Kidney (tissue), 14 donors: Measurements from ENCODE around the gene NUMBL. TPM values are rescaled to one million over a fixed set of nuclear protein-coding genes. Genes with fewer than 3 reads are reported as not detected.

ENCODE experiments used
- DNase-seq, 5 donors: peaks; one replicate each; pipeline ENCODE4 v3.0.0-alpha.2; 2013 to 2020
- FAIRE-seq: peaks from 2 replicates; lab custom pipeline; 2012; peaks lifted over from hg19 to GRCh38; lab: Jason Lieb, UNC
- H3K27ac ChIP-seq, 2 donors: one replicate each; pipeline ENCODE4 v1.7.0; 2013; ENCODE audit warnings: low read depth in 2 of 2, low read length in 2 of 2, inconsistent platforms in 1 of 2
- H3K27me3 ChIP-seq: one replicate; pipeline ENCODE4 v1.7.1; 2013; ENCODE audit warnings: low read length, inconsistent platforms; ENCODE audit not compliant: control insufficient read depth, insufficient read depth
- H3K36me3 ChIP-seq, 3 donors: one replicate each; pipeline versions ENCODE4 v1.7.0 to v1.7.1; 2013; ENCODE audit warnings: low read length in 3 of 3, control low read depth in 1 of 3, inconsistent platforms in 1 of 3; ENCODE audit not compliant: insufficient read depth in 3 of 3, control insufficient read depth in 2 of 3
- H3K4me1 ChIP-seq, 3 donors: one replicate each; pipeline versions ENCODE4 v1.7.0 to v1.7.1; 2013; ENCODE audit warnings: low read length in 3 of 3, inconsistent platforms in 1 of 3, low read depth in 1 of 3; ENCODE audit not compliant: control insufficient read depth in 2 of 3, insufficient read depth in 2 of 3
- H3K4me3 ChIP-seq, 3 donors: one replicate each; pipeline versions ENCODE4 v1.7.0 to v1.8.1; 2013; ENCODE audit warnings: low read length in 3 of 3, control low read depth in 1 of 3, inconsistent platforms in 1 of 3
- H3K9ac ChIP-seq, 3 donors: one replicate each; pipeline versions ENCODE4 v1.7.0 to v1.7.1; 2013; ENCODE audit warnings: low read length in 3 of 3, control low read depth in 1 of 3, inconsistent platforms in 1 of 3
- H3K9me3 ChIP-seq, 3 donors: one replicate each; pipeline versions ENCODE4 v1.7.0 to v1.7.1; 2013; ENCODE audit warnings: low read length in 3 of 3, control low read depth in 1 of 3, inconsistent platforms in 1 of 3; ENCODE audit not compliant: control insufficient read depth in 2 of 3, insufficient read depth in 1 of 3
- CTCF ChIP-seq: IDR thresholded peaks from 3 replicates; pipeline ENCODE4 v1.5.1; 2012; ENCODE audit warnings: mild to moderate bottlenecking, moderate library complexity, borderline replicate concordance; ENCODE audit not compliant: insufficient read depth; ENCODE audit errors: extremely low read depth
- intact Hi-C: fragments of 100-400 bp; cut with DNase I; formaldehyde crosslinking; loops from one replicate; pipeline ENCODE4 v1.11.1; 2022
- polyA plus RNA-seq: library from polyadenylated mRNA; stranded (reverse); fragments of 350-450 nt; fragmentation: Illumina TruSeq; extraction: RNeasy Lipid Tissue Mini Kit (QIAGEN cat#74804); gene quantifications from one replicate; pipeline ENCODE4 v1.2.3, GENCODE V29; 2014; ENCODE audit warnings: low read depth, low replicate concordance; ENCODE audit not compliant: insufficient read depth
- total RNA-seq: library from RNA; stranded (reverse); fragmentation: NEBNext Ultra II Directional; extraction: Animal tissue kit (Norgen Biotek cat#: 25700); gene quantifications from one replicate; pipeline ENCODE4 v1.2.1, GENCODE V29; 2021
- donor health status: control.
- donor health status: control.
- donor health status: control.
- donor health status: control.
- donor health status: control.
- donor health status: DM: yes; HTN: yes; CAD: no.
- donor health status: Normal renal cell carcinoma (clear cell type).

Gene NUMBL
- total and polyA plus RNA-seq, 2 donors from 2014 or later = 3.3 to 24.3 TPM

- TF ChIP-seq CTCF = no peak
- FAIRE-seq (no peak), DNase-seq (no peak)
- Histone ChIP-seq H3K9ac (no peak overlapping the region), H3K9me3 (no peaks in the 10 kb centered on the region), H3K27me3 (no peaks in the 10 kb centered on the region), H3K36me3 (peaks cover 6 to 18% (median 10%) of the 10 kb centered on the region in 3 donors), H3K4me3 (no peak overlapping the region), H3K27ac (no peak overlapping the region), H3K4me1 (no peaks in the 10 kb centered on the region)
- intact Hi-C loops = no loop called here
Observed at GRCh38 chr19:40700083-40700482, 9.6 kb upstream of the NUMBL start.

GRCh38 chr19:40697007-40697406, 6.6 kb upstream of the NUMBL start:
- Histone ChIP-seq H3K9me3 (no peaks in the 10 kb centered on the region), H3K36me3 (peaks cover 3 to 8% (median 4%) of the 10 kb centered on the region in 3 donors), H3K27ac (no peak overlapping the region), H3K27me3 (no peaks in the 10 kb centered on the region), H3K4me3 (no peak overlapping the region), H3K4me1 (no peaks in the 10 kb centered on the region), H3K9ac (no peak overlapping the region)
- DNase-seq (no peak), FAIRE-seq (no peak)
- intact Hi-C loops = no loop called here
- no peak for TF ChIP-seq CTCF

GRCh38 chr19:40695881-40696280, 5.4 kb upstream of the NUMBL start:
- Histone ChIP-seq H3K27me3 (no peaks in the 10 kb centered on the region), H3K36me3 (peaks cover 0 to 8% (median 3%) of the 10 kb centered on the region in 3 donors), H3K27ac (no peak overlapping the region), H3K9ac (no peak overlapping the region), H3K4me1 (peaks cover 0 to 3% (median 0%) of the 10 kb centered on the region in 3 donors), H3K4me3 (no peak overlapping the region), H3K9me3 (no peaks in the 10 kb centered on the region)
- DNase-seq (no peak), FAIRE-seq (no peak)
- no peak for TF ChIP-seq CTCF
- intact Hi-C loops = no loop called here

GRCh38 chr19:40693896-40694295, 3.4 kb upstream of the NUMBL start:
- Histone ChIP-seq H3K4me1 (peaks cover 0 to 5% (median 4%) of the 10 kb centered on the region in 3 donors), H3K9me3 (no peaks in the 10 kb centered on the region), H3K36me3 (peaks cover 0 to 5% (median 3%) of the 10 kb centered on the region in 3 donors), H3K27ac (no peak overlapping the region), H3K27me3 (no peaks in the 10 kb centered on the region), H3K9ac (no peak overlapping the region), H3K4me3 (no peak overlapping the region)
- intact Hi-C loops = no loop called here
- TF ChIP-seq CTCF = no peak
- FAIRE-seq (no peak), DNase-seq (no peak)
